ENCODE results near the gene MEGF8.
A peak's percentile ranks its signal among the peaks of the same experiment; 100 is the strongest.

MEGF8 gene

GRCh38 chr19:42396381-42397262 is 71.2 kb downstream of the MEGF8 start:
- H4K20me1 ChIP-seq (ENCODE audit: insufficient read depth, low read length) = no peaks in the 10 kb centered on the region
- H2AFZ ChIP-seq (ENCODE audit: low read depth, low read length) = peak overlapping the region; percentile 72
- peak overlapping the region; percentile 90 for H3K9ac ChIP-seq (ENCODE audit: low read length)
- H3K4me3 ChIP-seq (ENCODE audit: low read length) = peak overlapping the region; percentile 90
- peaks cover 6% of the 10 kb centered on the region for H3K27me3 ChIP-seq (ENCODE audit: low read depth, low read length)
- no peaks in the 10 kb centered on the region for H3K36me3 ChIP-seq (replicated peaks; ENCODE audit: low read depth, low read length)
- no peak for TF ChIP-seq EZH2phosphoT487 (IDR thresholded peaks at IDR 0.05; ENCODE audit: low read depth)
- TF ChIP-seq, protein P1, sequence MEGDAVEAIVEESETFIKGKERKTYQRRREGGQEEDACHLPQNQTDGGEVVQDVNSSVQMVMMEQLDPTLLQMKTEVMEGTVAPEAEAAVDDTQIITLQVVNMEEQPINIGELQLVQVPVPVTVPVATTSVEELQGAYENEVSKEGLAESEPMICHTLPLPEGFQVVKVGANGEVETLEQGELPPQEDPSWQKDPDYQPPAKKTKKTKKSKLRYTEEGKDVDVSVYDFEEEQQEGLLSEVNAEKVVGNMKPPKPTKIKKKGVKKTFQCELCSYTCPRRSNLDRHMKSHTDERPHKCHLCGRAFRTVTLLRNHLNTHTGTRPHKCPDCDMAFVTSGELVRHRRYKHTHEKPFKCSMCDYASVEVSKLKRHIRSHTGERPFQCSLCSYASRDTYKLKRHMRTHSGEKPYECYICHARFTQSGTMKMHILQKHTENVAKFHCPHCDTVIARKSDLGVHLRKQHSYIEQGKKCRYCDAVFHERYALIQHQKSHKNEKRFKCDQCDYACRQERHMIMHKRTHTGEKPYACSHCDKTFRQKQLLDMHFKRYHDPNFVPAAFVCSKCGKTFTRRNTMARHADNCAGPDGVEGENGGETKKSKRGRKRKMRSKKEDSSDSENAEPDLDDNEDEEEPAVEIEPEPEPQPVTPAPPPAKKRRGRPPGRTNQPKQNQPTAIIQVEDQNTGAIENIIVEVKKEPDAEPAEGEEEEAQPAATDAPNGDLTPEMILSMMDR (IDR thresholded peaks at IDR 0.05; ENCODE audit: low read depth, low read length) = no peak
- peak overlapping the region; percentile 51 for H3K27ac ChIP-seq (ENCODE audit: low read length)
- H3K4me1 ChIP-seq (ENCODE audit: low read length) = peaks cover 14% of the 10 kb centered on the region
- H3K79me2 ChIP-seq (ENCODE audit: low read length) = peaks cover 8% of the 10 kb centered on the region
- no peaks in the 10 kb centered on the region for H3K9me3 ChIP-seq (ENCODE audit: insufficient read depth, low read length)
- peak overlapping the region; percentile 99 for H3K4me2 ChIP-seq (ENCODE audit: low read length)

GRCh38 chr19:42397263-42398166 is 72.1 kb downstream of the MEGF8 start:
- Histone ChIP-seq H3K4me3 (ENCODE audit: low read length) (peak overlapping the region; percentile 90), H3K79me2 (ENCODE audit: low read length) (peaks cover 8% of the 10 kb centered on the region), H3K9me3 (ENCODE audit: insufficient read depth, low read length) (no peaks in the 10 kb centered on the region), H3K9ac (ENCODE audit: low read length) (peak overlapping the region; percentile 90), H3K4me2 (ENCODE audit: low read length) (peak overlapping the region; percentile 99), H2AFZ (ENCODE audit: low read depth, low read length) (peak overlapping the region; percentile 72), H3K4me1 (ENCODE audit: low read length) (peaks cover 14% of the 10 kb centered on the region), H3K27me3 (ENCODE audit: low read depth, low read length) (no peaks in the 10 kb centered on the region), H3K27ac (ENCODE audit: low read length) (peak overlapping the region; percentile 12; the same call in 1 of the 2 replicates), H4K20me1 (ENCODE audit: insufficient read depth, low read length) (no peaks in the 10 kb centered on the region), H3K36me3 (replicated peaks; ENCODE audit: low read depth, low read length) (no peaks in the 10 kb centered on the region)
- TF ChIP-seq, protein P1 (IDR thresholded peaks at IDR 0.05; ENCODE audit: low read depth, low read length) = no peak
- TF ChIP-seq EZH2phosphoT487 (IDR thresholded peaks at IDR 0.05; ENCODE audit: low read depth) = no peak

GRCh38 chr19:42400404-42400803 is 75.0 kb downstream of the MEGF8 start:
- no peak overlapping the region for H3K4me3 ChIP-seq (ENCODE audit: low read length)
- H3K79me2 ChIP-seq (ENCODE audit: low read length) = peaks cover 8% of the 10 kb centered on the region
- H3K27me3 ChIP-seq (ENCODE audit: low read depth, low read length) = no peaks in the 10 kb centered on the region
- H3K36me3 ChIP-seq (replicated peaks; ENCODE audit: low read depth, low read length) = peaks cover 11% of the 10 kb centered on the region
- H3K9me3 ChIP-seq (ENCODE audit: insufficient read depth, low read length) = no peaks in the 10 kb centered on the region
- H3K4me2 ChIP-seq (ENCODE audit: low read length) = no peak overlapping the region
- H2AFZ ChIP-seq (ENCODE audit: low read depth, low read length) = no peak overlapping the region
- peaks cover 14% of the 10 kb centered on the region for H3K4me1 ChIP-seq (ENCODE audit: low read length)
- no peaks in the 10 kb centered on the region for H4K20me1 ChIP-seq (ENCODE audit: insufficient read depth, low read length)
- no peak overlapping the region for H3K9ac ChIP-seq (ENCODE audit: low read length)
- TF ChIP-seq, protein P1 (IDR thresholded peaks at IDR 0.05; ENCODE audit: low read depth, low read length) = no peak
- TF ChIP-seq EZH2phosphoT487 (IDR thresholded peaks at IDR 0.05; ENCODE audit: low read depth) = no peak
- H3K27ac ChIP-seq (ENCODE audit: low read length) = no peak overlapping the region
